CD4-positive, alpha-beta memory T cell (primary cell): ENCODE data around the gene XIST. TPM values are rescaled to one million over a fixed set of nuclear protein-coding genes. Genes with fewer than 3 reads are reported as not detected.

Experiments used
- CTCF ChIA-PET: fragments of 350-600 bp; sonication (Branson Sonifier 250); formaldehyde crosslinking; loops from one replicate; lab custom pipeline; 2021; ENCODE audit warnings: inconsistent platforms; ENCODE audit not compliant: partially characterized antibody; lab: Charles Lee
- POLR2A ChIA-PET: fragments of 350-600 bp; sonication (Branson Sonifier 250); formaldehyde crosslinking; loops from one replicate; lab custom pipeline; 2021; ENCODE audit not compliant: partially characterized antibody; lab: Charles Lee
- DNase-seq, 5 donors: peaks; one replicate each; pipeline versions ENCODE4 v3.0.0 to v3.0.0-alpha.2; 2020 to 2022; ENCODE audit warnings: mixed read lengths in 1 of 5
- H3K27ac ChIP-seq: one replicate; pipeline ENCODE4 v1.7.0; 2013; ENCODE audit warnings: low read depth, low read length
- H3K27me3 ChIP-seq: 2 replicates; pipeline ENCODE4 v1.7.0; 2013; ENCODE audit warnings: mild to moderate bottlenecking, low read length, moderate library complexity; ENCODE audit not compliant: insufficient read depth
- H3K36me3 ChIP-seq: 2 replicates; pipeline ENCODE4 v1.7.0; 2013; ENCODE audit warnings: mild to moderate bottlenecking, low read length, moderate library complexity; ENCODE audit not compliant: insufficient read depth
- H3K4me1 ChIP-seq: 2 replicates; pipeline ENCODE4 v1.7.0; 2013; ENCODE audit warnings: mild to moderate bottlenecking, low read length, moderate library complexity; ENCODE audit not compliant: insufficient read depth
- H3K4me3 ChIP-seq, 2 donors: one replicate each; pipeline ENCODE4 v1.7.0; 2013; ENCODE audit warnings: low read length in 2 of 2, mild to moderate bottlenecking in 1 of 2
- H3K9me3 ChIP-seq, 2 donors: one replicate each; pipeline ENCODE4 v1.7.0; 2013; ENCODE audit warnings: low read length in 2 of 2, control low read depth in 1 of 2; ENCODE audit not compliant: control insufficient read depth in 1 of 2
- H3K27ac Mint-ChIP-seq, 7 donors: one replicate each; pipeline ENCODE4 v1.8.0; 2020 to 2021; ENCODE audit warnings: mixed read lengths in 7 of 7, mild to moderate bottlenecking in 6 of 7, inconsistent platforms in 3 of 7, moderate library complexity in 3 of 7
- H3K27me3 Mint-ChIP-seq, 2 donors: one replicate each; pipeline ENCODE4 v1.8.0; 2020 to 2021; ENCODE audit warnings: mixed read lengths in 2 of 2
- H3K36me3 Mint-ChIP-seq, 2 donors: one replicate each; pipeline ENCODE4 v1.8.0; 2020 to 2021; ENCODE audit warnings: mixed read lengths in 2 of 2, inconsistent platforms in 1 of 2, mild to moderate bottlenecking in 1 of 2
- H3K4me1 Mint-ChIP-seq, 4 donors: one replicate each; pipeline ENCODE4 v1.8.0; 2020 to 2021; ENCODE audit warnings: mixed read lengths in 4 of 4, mild to moderate bottlenecking in 1 of 4
- H3K4me3 Mint-ChIP-seq, 8 donors: one replicate each; pipeline ENCODE4 v1.8.0; 2020 to 2021; ENCODE audit warnings: mixed read lengths in 8 of 8, mild to moderate bottlenecking in 7 of 8, moderate library complexity in 6 of 8, inconsistent platforms in 3 of 8
- H3K9me3 Mint-ChIP-seq, 8 donors: one replicate each; pipeline ENCODE4 v1.8.0; 2020 to 2021; ENCODE audit warnings: mixed read lengths in 8 of 8, mild to moderate bottlenecking in 5 of 8, inconsistent platforms in 3 of 8, moderate library complexity in 1 of 8
- intact Hi-C: fragments of 100-400 bp; cut with micrococcal nuclease; formaldehyde crosslinking; loops from one replicate; pipeline ENCODE4 v1.15.1; 2023
- polyA plus RNA-seq, 2 donors: library from polyadenylated mRNA; unstranded; fragments of 300-500 nt; fragmentation: Illumina TruSeq; gene quantifications; one replicate each; pipeline ENCODE4 v1.2.3, GENCODE V29; 2021
- total RNA-seq, 2 experiments: library from RNA; stranded (reverse); gene quantifications; one replicate each; pipeline ENCODE4 v1.2.3, GENCODE V29; 2021

The XIST gene
- total and polyA plus RNA-seq, 4 experiments from 2014 or later, result 8.1 to 13.0 TPM; not detected in 2

GRCh38 chrX:73867144-73867543, 14.6 kb upstream of the XIST start:
- Mint-ChIP-seq H3K4me3 (no peak overlapping the region), H3K9me3 (peaks cover 0 to 4% (median 0%) of the 10 kb centered on the region in 8 donors), H3K36me3 (no peaks in the 10 kb centered on the region), H3K27ac (no peak overlapping the region), H3K27me3 (no peaks in the 10 kb centered on the region), H3K4me1 (peaks cover 4 to 7% (median 5%) of the 10 kb centered on the region in 4 donors)
- no peak for DNase-seq
- POLR2A ChIA-PET, result no interaction called here
- H3K27ac ChIP-seq, result no peak overlapping the region
- intact Hi-C loops, result no loop called here
- no peaks in the 10 kb centered on the region for H3K9me3 ChIP-seq
- peaks cover 3% of the 10 kb centered on the region for H3K4me1 ChIP-seq
- no peaks in the 10 kb centered on the region for H3K36me3 ChIP-seq
- H3K4me3 ChIP-seq, result no peak overlapping the region
- H3K27me3 ChIP-seq, result no peaks in the 10 kb centered on the region
- CTCF ChIA-PET, result interaction anchor here (1.4 kb wide), 1 partner anchor 10 kb away, joined by 4 read pairs; no protein-coding TSS in a partner anchor

GRCh38 chrX:73863852-73864251, 11.3 kb upstream of the XIST start:
- Mint-ChIP-seq H3K4me1 (no peaks in the 10 kb centered on the region), H3K9me3 (peaks cover 0 to 12% (median 7%) of the 10 kb centered on the region in 8 donors), H3K27ac (no peak overlapping the region), H3K36me3 (no peaks in the 10 kb centered on the region), H3K4me3 (no peak overlapping the region), H3K27me3 (no peaks in the 10 kb centered on the region)
- Histone ChIP-seq H3K4me1 (no peaks in the 10 kb centered on the region), H3K27me3 (no peaks in the 10 kb centered on the region), H3K9me3 (no peaks in the 10 kb centered on the region), H3K36me3 (no peaks in the 10 kb centered on the region), H3K4me3 (no peak overlapping the region), H3K27ac (no peak overlapping the region)
- CTCF ChIA-PET, result no interaction called here
- POLR2A ChIA-PET, result no interaction called here
- DNase-seq, result no peak
- intact Hi-C loops, result no loop called here

GRCh38 chrX:73863268-73863667, 10.8 kb upstream of the XIST start:
- no peaks in the 10 kb centered on the region for H3K27me3 Mint-ChIP-seq
- no peaks in the 10 kb centered on the region for H3K9me3 ChIP-seq
- H3K27ac Mint-ChIP-seq, result no peak overlapping the region
- DNase-seq, result no peak
- H3K36me3 ChIP-seq, result no peaks in the 10 kb centered on the region
- CTCF ChIA-PET, result no interaction called here
- H3K36me3 Mint-ChIP-seq, result no peaks in the 10 kb centered on the region
- H3K9me3 Mint-ChIP-seq, result peaks cover 0 to 12% (median 7%) of the 10 kb centered on the region in 8 donors
- POLR2A ChIA-PET, result no interaction called here
- H3K4me1 ChIP-seq, result no peaks in the 10 kb centered on the region
- no peak overlapping the region for H3K4me3 Mint-ChIP-seq
- H3K4me3 ChIP-seq, result no peak overlapping the region
- no peaks in the 10 kb centered on the region for H3K4me1 Mint-ChIP-seq
- intact Hi-C loops, result no loop called here
- no peaks in the 10 kb centered on the region for H3K27me3 ChIP-seq
- no peak overlapping the region for H3K27ac ChIP-seq

GRCh38 chrX:73859622-73860021, 7.1 kb upstream of the XIST start:
- H3K27me3 ChIP-seq, result no peaks in the 10 kb centered on the region

GRCh38 chrX:73855546-73855945, 3.0 kb upstream of the XIST start:
- peak; percentile 56 to 79 (median 74) for DNase-seq
- H3K27me3 ChIP-seq, result no peaks in the 10 kb centered on the region
- H3K9me3 Mint-ChIP-seq, result peaks cover 0 to 12% (median 7%) of the 10 kb centered on the region in 8 donors
- H3K9me3 ChIP-seq, result no peaks in the 10 kb centered on the region
- H3K36me3 ChIP-seq, result no peaks in the 10 kb centered on the region
- no peak overlapping the region for H3K27ac Mint-ChIP-seq
- H3K27ac ChIP-seq, result no peak overlapping the region
- no peak overlapping the region for H3K4me3 Mint-ChIP-seq
- H3K4me1 ChIP-seq, result no peaks in the 10 kb centered on the region
- ChIA-PET CTCF (interaction anchor here (0.8 to 5.5 kb wide), 4 partner anchors 86 to 489 kb away, joined by 4 to 25 read pairs (median 20); no protein-coding TSS in a partner anchor), POLR2A (interaction anchor here (1.1 kb wide), 1 partner anchor 160 kb away, joined by 3 read pairs; no protein-coding TSS in a partner anchor)
- no peaks in the 10 kb centered on the region for H3K27me3 Mint-ChIP-seq
- H3K4me1 Mint-ChIP-seq, result peaks cover 0 to 4% (median 0%) of the 10 kb centered on the region in 4 donors
- intact Hi-C loops, result loop anchor here (1.0 to 2.0 kb wide), 4 partner anchors 160 to 527 kb away; no protein-coding TSS in a partner anchor
- no peak overlapping the region for H3K4me3 ChIP-seq
- H3K36me3 Mint-ChIP-seq, result no peaks in the 10 kb centered on the region

More at GRCh38 chrX:73859622-73860021, 7.1 kb upstream of the XIST start:
- Histone ChIP-seq H3K36me3 (no peaks in the 10 kb centered on the region), H3K4me1 (no peaks in the 10 kb centered on the region), H3K9me3 (no peaks in the 10 kb centered on the region), H3K27ac (no peak overlapping the region), H3K4me3 (no peak overlapping the region)
- Mint-ChIP-seq H3K27me3 (no peaks in the 10 kb centered on the region), H3K9me3 (peaks cover 0 to 12% (median 7%) of the 10 kb centered on the region in 8 donors), H3K27ac (no peak overlapping the region), H3K4me1 (no peaks in the 10 kb centered on the region), H3K36me3 (no peaks in the 10 kb centered on the region), H3K4me3 (no peak overlapping the region)
- ChIA-PET POLR2A (no interaction called here), CTCF (interaction anchor here (1.1 to 1.4 kb wide), 4 partner anchors 153 to 275 kb away, joined by 3 to 5 read pairs (median 3); no protein-coding TSS in a partner anchor)
- intact Hi-C loops, result no loop called here
- DNase-seq, result no peak

GRCh38 chrX:73852022-73852421, 492 bp downstream of the XIST start:
- no peaks in the 10 kb centered on the region for H3K36me3 ChIP-seq
- no peaks in the 10 kb centered on the region for H3K9me3 ChIP-seq
- no peaks in the 10 kb centered on the region for H3K27me3 Mint-ChIP-seq
- intact Hi-C loops, result no loop called here
- no peak for DNase-seq
- no peak overlapping the region for H3K27ac ChIP-seq
- H3K4me1 ChIP-seq, result no peaks in the 10 kb centered on the region
- H3K4me1 Mint-ChIP-seq, result peaks cover 0 to 22% (median 11%) of the 10 kb centered on the region in 4 donors
- peak overlapping the region in 6 of 8 donors; percentile 90 to 96 (median 94) for H3K4me3 Mint-ChIP-seq
- no peaks in the 10 kb centered on the region for H3K36me3 Mint-ChIP-seq
- ChIA-PET CTCF (interaction anchor here (5.5 kb wide), 1 partner anchor 281 kb away, joined by 22 read pairs; no protein-coding TSS in a partner anchor), POLR2A (no interaction called here)
- H3K4me3 ChIP-seq, result no peak overlapping the region
- H3K9me3 Mint-ChIP-seq, result no peaks in the 10 kb centered on the region
- no peaks in the 10 kb centered on the region for H3K27me3 ChIP-seq
- H3K27ac Mint-ChIP-seq, result peak overlapping the region in 5 of 7 donors; percentile 93 to 96 (median 96)

- no peak overlapping the region for H3K27ac ChIP-seq
- ChIA-PET CTCF (no interaction called here), POLR2A (no interaction called here)
- Mint-ChIP-seq H3K36me3 (no peaks in the 10 kb centered on the region), H3K4me1 (peaks cover 0 to 27% (median 13%) of the 10 kb centered on the region in 4 donors), H3K27me3 (no peaks in the 10 kb centered on the region), H3K4me3 (peak overlapping the region in 6 of 8 donors; percentile 90 to 96 (median 94)), H3K9me3 (no peaks in the 10 kb centered on the region), H3K27ac (peak overlapping the region in 5 of 7 donors; percentile 93 to 96 (median 96))
- no peaks in the 10 kb centered on the region for H3K27me3 ChIP-seq
- H3K36me3 ChIP-seq, result no peaks in the 10 kb centered on the region
- intact Hi-C loops, result no loop called here
- H3K4me1 ChIP-seq, result no peaks in the 10 kb centered on the region
- H3K9me3 ChIP-seq, result no peaks in the 10 kb centered on the region
- peak in 4 of 5 donors; percentile 81 to 88 (median 87) for DNase-seq
- H3K4me3 ChIP-seq, result no peak overlapping the region
Measured at GRCh38 chrX:73851014-73852009, 1.2 kb downstream of the XIST start.
